K562 (cell line): ENCODE data around the gene SCTR. TPM values are rescaled to one million over a fixed set of nuclear protein-coding genes. Genes with fewer than 3 reads are reported as not detected.
A peak's percentile ranks its signal among the peaks of the same experiment; 100 is the strongest.

Experiments used
- ATAC-seq: fragments of 200-7000 bp; cut with Tn5 transposase; 3 replicates; pipeline ENCODE4 v1.9.1; 2020; ENCODE audit warnings: moderate library complexity
- BruUV-seq: library from RNA; stranded (reverse); fragments of 400-500 nt; replicated peaks from 2 replicates; lab custom pipeline; 2021; lab: Mats Ljungman, UMichigan
- CTCF ChIA-PET: fragments of 300-600 bp; formaldehyde crosslinking; extraction: SDS; loops from one replicate; lab custom pipeline; 2021; ENCODE audit warnings: low intra/inter-chr PET ratio; lab: Yijun Ruan, JAX
- POLR2A ChIA-PET: fragments of 300-600, 350-650 bp; sonication (Branson Sonifier 250); formaldehyde crosslinking; extraction: SDS; loops from one replicate; lab custom pipeline; 2021; ENCODE audit warnings: antibody characterized with exemption, inconsistent platforms; lab: Yijun Ruan, JAX
- DNase-seq, 4 experiments: peaks; one replicate each; pipeline versions ENCODE4 v3.0.0 to v3.0.0-alpha.2; 2011 to 2018; ENCODE audit warnings: low spot score in 3 of 4, mixed read lengths in 3 of 4; ENCODE audit errors: extremely low read depth in 1 of 4
- FAIRE-seq: peaks from 2 replicates; lab custom pipeline; 2011; peaks lifted over from hg19 to GRCh38; lab: Jason Lieb, UNC
- H2AFZ ChIP-seq: 2 replicates; pipeline ENCODE4 v1.6.0; 2011; ENCODE audit warnings: low read depth, low read length, control low read depth, inconsistent platforms
- H3K27ac ChIP-seq: fragments of 200-600 bp; 3 replicates; pipeline ENCODE4 v1.8.0; 2011; ENCODE audit warnings: low read depth, mild to moderate bottlenecking, control low read depth, inconsistent platforms, low read length, moderate library complexity, mixed read lengths; ENCODE audit errors: extremely low read depth
- H3K27me3 ChIP-seq, 2 experiments: fragments of 300-600 bp in 1 of 2; 2 replicates in 1 of 2; 3 replicates in 1 of 2; pipeline versions ENCODE4 v1.6.0 to v1.8.0; 2011; ENCODE audit warnings: inconsistent platforms in 2 of 2, low read length in 2 of 2, mild to moderate bottlenecking in 1 of 2, mixed read lengths in 1 of 2, moderate library complexity in 1 of 2; ENCODE audit not compliant: control insufficient read depth in 2 of 2, insufficient read depth in 2 of 2
- H3K36me3 ChIP-seq: fragments of 300-600 bp; 3 replicates; pipeline ENCODE4 v1.8.0; 2011; ENCODE audit warnings: mild to moderate bottlenecking, low read length, inconsistent platforms; ENCODE audit not compliant: control insufficient read depth, insufficient read depth
- H3K4me1 ChIP-seq, 2 experiments: fragments of 200-600 bp in 1 of 2; replicated peaks in 1 of 2; 2 replicates in 1 of 2; 3 replicates in 1 of 2; pipeline versions ENCODE4 v1.5.1 to v1.8.0; 2011; ENCODE audit warnings: inconsistent platforms in 2 of 2, low read length in 2 of 2, mild to moderate bottlenecking in 1 of 2, mixed read lengths in 1 of 2, moderate library complexity in 1 of 2; ENCODE audit not compliant: control insufficient read depth in 2 of 2, insufficient read depth in 2 of 2
- H3K4me2 ChIP-seq: 2 replicates; pipeline ENCODE4 v1.6.1; 2011; ENCODE audit warnings: low read length, control low read depth, inconsistent platforms, mixed read lengths; ENCODE audit not compliant: insufficient read depth
- H3K4me3 ChIP-seq: fragments of 200-600 bp; sonication (generic), shearing (Covaris generic); 2 replicates; pipeline ENCODE4 v1.5.1; 2016; ENCODE audit warnings: control low read depth, inconsistent platforms
- H3K79me2 ChIP-seq: fragments of 200-600 bp; 3 replicates; pipeline ENCODE4 v1.8.0; 2011; ENCODE audit warnings: low read length, inconsistent platforms; ENCODE audit not compliant: control insufficient read depth, insufficient read depth
- H3K9ac ChIP-seq, 2 experiments: 2 replicates each; pipeline versions ENCODE4 v1.6.0 to v1.6.1; 2011; ENCODE audit warnings: low read depth in 2 of 2, low read length in 2 of 2, control low read depth in 1 of 2, inconsistent platforms in 1 of 2, mild to moderate bottlenecking in 1 of 2, mixed read lengths in 1 of 2; ENCODE audit not compliant: insufficient read depth in 1 of 2
- H3K9me1 ChIP-seq: one replicate; pipeline ENCODE4 v1.6.0; 2011; ENCODE audit warnings: inconsistent platforms, mild to moderate bottlenecking, low read length, moderate library complexity; ENCODE audit not compliant: control insufficient read depth, insufficient read depth
- H3K9me3 ChIP-seq: replicated peaks from 2 replicates; pipeline ENCODE4 v1.5.1; 2011; ENCODE audit warnings: low read depth, low read length, inconsistent platforms; ENCODE audit not compliant: control insufficient read depth, insufficient read depth
- H4K20me1 ChIP-seq: replicated peaks from 2 replicates; pipeline ENCODE4 v1.6.1; 2011; ENCODE audit warnings: low read length, inconsistent platforms, mixed read lengths; ENCODE audit not compliant: control insufficient read depth, insufficient read depth
- CBFA2T3 ChIP-seq: fragments of 450-650 bp; IDR thresholded peaks from 2 replicates; pipeline ENCODE4 v1.6.1; 2017
- FIP1L1 ChIP-seq: fragments of 200-400 bp; formaldehyde crosslinking; IDR thresholded peaks from 2 replicates; pipeline ENCODE4 v1.6.1; 2018; ENCODE audit warnings: mild to moderate bottlenecking, low read depth, low read length; ENCODE audit not compliant: poor library complexity, severe bottlenecking
- FOXA3 ChIP-seq, 2 experiments: fragments of 450-650 bp in 1 of 2; sonication (generic) in 1 of 2; formaldehyde crosslinking; IDR thresholded peaks in 1 of 2; conservative IDR thresholded peaks in 1 of 2; 2 replicates each; pipeline versions ENCODE4 v1.4.0 to v1.8.0; 2020 to 2022; ENCODE audit warnings: mild to moderate bottlenecking in 2 of 2, missing genetic modification reagents in 1 of 2
- HDAC1 ChIP-seq, 2 experiments: fragments of 450-650 bp; IDR thresholded peaks; 2 replicates each; pipeline ENCODE4 v1.6.1; 2016 to 2017; ENCODE audit warnings: inconsistent platforms in 1 of 2, mild to moderate bottlenecking in 1 of 2, moderate library complexity in 1 of 2
- KDM1A ChIP-seq, 2 experiments: fragments of 450-650 bp; IDR thresholded peaks; 2 replicates each; pipeline ENCODE4 v1.6.1; 2016; ENCODE audit warnings: mild to moderate bottlenecking in 2 of 2
- NCOR1 ChIP-seq: fragments of 450-650 bp; IDR thresholded peaks from 2 replicates; pipeline ENCODE4 v1.6.1; 2016; ENCODE audit warnings: mild to moderate bottlenecking, moderate library complexity
- RBM25 ChIP-seq: fragments of 200-400 bp; formaldehyde crosslinking; IDR thresholded peaks from 2 replicates; pipeline ENCODE4 v1.6.1; 2018; ENCODE audit warnings: low read length, low read depth, moderate library complexity; ENCODE audit not compliant: severe bottlenecking
- RCOR1 ChIP-seq, 2 experiments: IDR thresholded peaks; 2 replicates each; pipeline ENCODE4 v1.6.1; 2012; ENCODE audit warnings: low read depth in 2 of 2, low read length in 2 of 2, borderline replicate concordance in 1 of 2, improper control_type of control experiment in 1 of 2
- TAL1 ChIP-seq: fragments of 450-650 bp; IDR thresholded peaks from 2 replicates; pipeline ENCODE4 v1.6.1; 2016; ENCODE audit warnings: mild to moderate bottlenecking
- TCF3 ChIP-seq: sonication (generic); formaldehyde crosslinking; IDR thresholded peaks from 2 replicates; pipeline ENCODE4 v1.4.0; 2020; ENCODE audit warnings: mild to moderate bottlenecking, missing genetic modification reagents
- ZNF224 ChIP-seq: sonication (generic); formaldehyde crosslinking; IDR thresholded peaks from 2 replicates; pipeline ENCODE4 v1.8.0; 2022; ENCODE audit warnings: mild to moderate bottlenecking, missing genetic modification reagents
- WGBS: fragments of 100-300 bp; shearing (Covaris generic); methylation state at CpG from one replicate; pipeline ENCODE4 v1.1.6; 2016; ENCODE audit warnings: low coverage, mixed read lengths; ENCODE audit not compliant: insufficient coverage; ENCODE audit errors: missing lambda C conversion rate; 5-methylcytosine and 5-hydroxymethylcytosine counted together
- in situ Hi-C: fragments of 300-500 bp; cut with MboI; formaldehyde crosslinking; loops from 4 replicates; pipeline ENCODE4 v1.15.0; 2018; ENCODE audit warnings: inconsistent platforms, mixed read lengths
- intact Hi-C: fragments of 100-400 bp; cut with micrococcal nuclease; formaldehyde crosslinking; loops from 2 replicates; pipeline ENCODE4 v1.14.2; 2022
- polyA plus RNA-seq, 8 experiments: library from polyadenylated mRNA; depleted of rRNA in 4 of 8; stranded (reverse) in 5 of 8; unstranded in 3 of 8; fragments of >200 nt; fragmentation: Nextera tagmentation in 2 of 8; fragmentation: Illumina TruSeq in 1 of 8; extraction: Ambion mirVana in 2 of 8; extraction: Trizol in 1 of 8; gene quantifications; 2 replicates each; pipeline versions ENCODE4 v1.2.1 to v1.2.3, GENCODE V29; 2011 to 2014; ENCODE audit warnings: inconsistent platforms in 1 of 8, missing spikeins in 1 of 8
- total RNA-seq, 7 experiments: library from RNA; depleted of rRNA in 6 of 7; stranded (reverse); fragments of >200 nt in 6 of 7; fragmentation: Illumina TruSeq in 2 of 7; extraction: Trizol in 2 of 7; gene quantifications; 2 replicates each; pipeline versions ENCODE4 v1.2.1 to v1.2.3, GENCODE V29; 2011 to 2021; ENCODE audit warnings: low replicate concordance in 1 of 7
- TF ChIP-seq, protein P1 (sequence below), 2 experiments: fragments of 250-450 bp in 1 of 2; fragments of 450-650 bp in 1 of 2; sonication (Bioruptor Pico) in 1 of 2; IDR thresholded peaks; 2 replicates each; pipeline versions ENCODE4 v1.6.1 to v1.8.0; 2016 to 2021; ENCODE audit warnings: mild to moderate bottlenecking in 2 of 2, moderate library complexity in 2 of 2, missing compliant biosample characterization in 1 of 2, missing genetic modification characterization in 1 of 2
- TF ChIP-seq, protein P2 (sequence below): sonication (generic); formaldehyde crosslinking; IDR thresholded peaks from 2 replicates; pipeline ENCODE4 v1.8.0; 2022; ENCODE audit warnings: mild to moderate bottlenecking, low read depth, missing genetic modification reagents

The SCTR gene
- total and polyA plus RNA-seq, 9 of the 15 experiments (the other 6 are each of a cell fraction or from before 2014, with no cell fraction given): not detected

- in situ Hi-C loops: no loop called here
Observed at GRCh38 chr2:119486196-119486827, 38.0 kb downstream of the SCTR start.

More at GRCh38 chr2:119486196-119486827, 38.0 kb downstream of the SCTR start:
- POLR2A ChIA-PET: interaction anchor here (0.6 to 1.3 kb wide), 5 partner anchors 9 to 185 kb away, joined by 3 to 5 read pairs (median 3); no protein-coding TSS in a partner anchor
- Histone ChIP-seq H4K20me1 (peaks cover 24% of the 10 kb centered on the region; the same call in 1 of the 2 replicates), H2AFZ (no peak overlapping the region), H3K9me1 (peaks cover 5% of the 10 kb centered on the region), H3K4me2 (no peak overlapping the region), H3K27ac (no peak overlapping the region), H3K79me2 (no peaks in the 10 kb centered on the region), H3K36me3 (no peaks in the 10 kb centered on the region), H3K9ac (no peak overlapping the region), H3K27me3 (peaks cover 19 to 92% of the 10 kb centered on the region in 2 experiments), H3K4me1 (peaks cover 0 to 3% of the 10 kb centered on the region in 2 experiments; a peak in 2 of 5 replicates), H3K9me3 (no peaks in the 10 kb centered on the region), H3K4me3 (no peak overlapping the region)
- CTCF ChIA-PET: no interaction called here
- TF ChIP-seq ZNF224 (CRISPR knock-in tag) (no peak), CBFA2T3 (peak; percentile 66), TAL1 (peak; percentile 49; the same call in 1 of the 2 replicates), TCF3 (CRISPR knock-in tag) (peak; percentile 49), FOXA3 (CRISPR knock-in tag; conservative IDR thresholded peaks at IDR 0.05 in 1 of 2, IDR thresholded peaks at IDR 0.05 in 1 of 2) (peak in 1 of 2 experiments; percentile 42; a peak in 1 of 4 replicates), HDAC1 (IDR thresholded peaks at IDR 0.05) (peak in 1 of 2 experiments; percentile 40; a peak in 1 of 4 replicates), RCOR1 (IDR thresholded peaks at IDR 0.05; ENCODE audit: borderline replicate concordance in 1 of 2, low read depth in 2 of 2, low read length in 2 of 2) (peak in 1 of 2 experiments; percentile 85; a peak in 2 of 4 replicates), FIP1L1 (no peak), KDM1A (IDR thresholded peaks at IDR 0.05) (peak; percentile 82 to 86), RBM25 (peak; percentile 15), NCOR1 (peak; percentile 23; the same call in 1 of the 2 replicates)
- TF ChIP-seq, protein P1, sequence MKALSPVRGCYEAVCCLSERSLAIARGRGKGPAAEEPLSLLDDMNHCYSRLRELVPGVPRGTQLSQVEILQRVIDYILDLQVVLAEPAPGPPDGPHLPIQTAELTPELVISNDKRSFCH (CRISPR knock-in tag; IDR thresholded peaks at IDR 0.05): no peak
- TF ChIP-seq, protein P1 (tag; IDR thresholded peaks at IDR 0.05): peak; percentile 39; the same call in 1 of the 2 replicates
- TF ChIP-seq, protein P2, sequence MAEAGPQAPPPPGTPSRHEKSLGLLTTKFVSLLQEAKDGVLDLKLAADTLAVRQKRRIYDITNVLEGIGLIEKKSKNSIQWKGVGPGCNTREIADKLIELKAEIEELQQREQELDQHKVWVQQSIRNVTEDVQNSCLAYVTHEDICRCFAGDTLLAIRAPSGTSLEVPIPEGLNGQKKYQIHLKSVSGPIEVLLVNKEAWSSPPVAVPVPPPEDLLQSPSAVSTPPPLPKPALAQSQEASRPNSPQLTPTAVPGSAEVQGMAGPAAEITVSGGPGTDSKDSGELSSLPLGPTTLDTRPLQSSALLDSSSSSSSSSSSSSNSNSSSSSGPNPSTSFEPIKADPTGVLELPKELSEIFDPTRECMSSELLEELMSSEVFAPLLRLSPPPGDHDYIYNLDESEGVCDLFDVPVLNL (CRISPR knock-in tag): no peak
- FAIRE-seq (no peak), DNase-seq (no peak), ATAC-seq (no peak)
- BruUV-seq: no TSS peak
- intact Hi-C loops: no loop called here
- WGBS: 3% methylated on average over 10 of the region's 10 CpGs
